KOPT-K1 (cell line): ENCODE results near the gene TCEA2.

ENCODE experiments used
- H3K27ac ChIP-seq: fragments of 200-600 bp; sonication (generic); 2 replicates; pipeline ENCODE4 v1.5.1; 2016; ENCODE audit warnings: antibody characterized with exemption, mild to moderate bottlenecking, low read depth, low read length; ENCODE audit not compliant: poor library complexity, severe bottlenecking
- H3K36me3 ChIP-seq: fragments of 200-600 bp; sonication (generic); 2 replicates; pipeline ENCODE4 v1.5.1; 2017; ENCODE audit warnings: antibody characterized with exemption, mild to moderate bottlenecking, low read length, moderate library complexity; ENCODE audit not compliant: insufficient read depth
- H3K9me3 ChIP-seq: fragments of 200-600 bp; sonication (generic); 2 replicates; pipeline ENCODE4 v1.5.1; 2017; ENCODE audit warnings: antibody characterized with exemption, low read length, mild to moderate bottlenecking; ENCODE audit not compliant: insufficient read depth, poor library complexity, severe bottlenecking

Gene TCEA2

GRCh38 chr20:64065062-64065973 is 2.3 kb downstream of the TCEA2 start:
- no peaks in the 10 kb centered on the region for H3K9me3 ChIP-seq
- peak overlapping the region; percentile 76 for H3K27ac ChIP-seq
- no peaks in the 10 kb centered on the region for H3K36me3 ChIP-seq

- Histone ChIP-seq H3K27ac (peak overlapping the region; percentile 76), H3K36me3 (no peaks in the 10 kb centered on the region), H3K9me3 (no peaks in the 10 kb centered on the region)
Observed at GRCh38 chr20:64065974-64066343, 3.0 kb downstream of the TCEA2 start.

- peaks cover 6% of the 10 kb centered on the region; the same call in 1 of the 2 replicates for H3K36me3 ChIP-seq
- no peaks in the 10 kb centered on the region for H3K9me3 ChIP-seq
- H3K27ac ChIP-seq: no peak overlapping the region
Observed at GRCh38 chr20:64067005-64067632, 4.1 kb downstream of the TCEA2 start.

GRCh38 chr20:64067733-64068307 is 4.8 kb downstream of the TCEA2 start:
- Histone ChIP-seq H3K27ac (no peak overlapping the region), H3K36me3 (peaks cover 13% of the 10 kb centered on the region), H3K9me3 (no peaks in the 10 kb centered on the region)

GRCh38 chr20:64068386-64069208 is 5.6 kb downstream of the TCEA2 start:
- peaks cover 21% of the 10 kb centered on the region for H3K36me3 ChIP-seq
- no peak overlapping the region for H3K27ac ChIP-seq
- H3K9me3 ChIP-seq: no peaks in the 10 kb centered on the region

- no peaks in the 10 kb centered on the region for H3K9me3 ChIP-seq
- H3K36me3 ChIP-seq: peaks cover 27% of the 10 kb centered on the region
- no peak overlapping the region for H3K27ac ChIP-seq
Observed at GRCh38 chr20:64069209-64069613, 6.2 kb downstream of the TCEA2 start.

- Histone ChIP-seq H3K27ac (no peak overlapping the region), H3K9me3 (no peaks in the 10 kb centered on the region)
Observed at GRCh38 chr20:64069614-64070243, 6.7 kb downstream of the TCEA2 start.

GRCh38 chr20:64070244-64070993 is 7.4 kb downstream of the TCEA2 start:
- Histone ChIP-seq H3K9me3 (no peaks in the 10 kb centered on the region), H3K27ac (no peak overlapping the region), H3K36me3 (peaks cover 39% of the 10 kb centered on the region)

More at GRCh38 chr20:64069614-64070243, 6.7 kb downstream of the TCEA2 start:
- peaks cover 32% of the 10 kb centered on the region for H3K36me3 ChIP-seq

- Histone ChIP-seq H3K27ac (no peak overlapping the region), H3K36me3 (peaks cover 42% of the 10 kb centered on the region), H3K9me3 (no peaks in the 10 kb centered on the region)
Observed at GRCh38 chr20:64071341-64072332, 8.6 kb downstream of the TCEA2 start.

- H3K9me3 ChIP-seq: no peaks in the 10 kb centered on the region
- H3K36me3 ChIP-seq: peaks cover 42% of the 10 kb centered on the region
- H3K27ac ChIP-seq: no peak overlapping the region
Observed at GRCh38 chr20:64072498-64073063, 9.6 kb downstream of the TCEA2 start.

- Histone ChIP-seq H3K27ac (no peak overlapping the region), H3K36me3 (peaks cover 42% of the 10 kb centered on the region), H3K9me3 (no peaks in the 10 kb centered on the region)
Observed at GRCh38 chr20:64073476-64074183, 10.6 kb downstream of the TCEA2 start.

GRCh38 chr20:64074184-64074789 is 11.3 kb downstream of the TCEA2 start:
- Histone ChIP-seq H3K36me3 (peaks cover 42% of the 10 kb centered on the region), H3K27ac (no peak overlapping the region), H3K9me3 (no peaks in the 10 kb centered on the region)
